Measurements from ENCODE around the gene TMEM232.

Gene TMEM232

GRCh38 chr5:110625376-110625999 is 101.0 kb downstream of the TMEM232 start:
- no peak for FAIRE-seq
- no peak for DNase-seq (ENCODE audit: insufficient read length, low spot score)
- TF ChIP-seq POLR2A (IDR thresholded peaks at IDR 0.05; ENCODE audit: low read depth, low read length) = no peak

- FAIRE-seq (no peak), DNase-seq (ENCODE audit: insufficient read length, low spot score) (no peak)
- TF ChIP-seq POLR2A (IDR thresholded peaks at IDR 0.05; ENCODE audit: low read depth, low read length) = no peak
Measured at GRCh38 chr5:110623874-110624273, 102.6 kb downstream of the TMEM232 start.

- TF ChIP-seq POLR2A (IDR thresholded peaks at IDR 0.05; ENCODE audit: low read depth, low read length) = no peak
- DNase-seq (ENCODE audit: insufficient read length, low spot score) (no peak), FAIRE-seq (no peak)
Measured at GRCh38 chr5:110618941-110619340, 107.5 kb downstream of the TMEM232 start.

- FAIRE-seq (no peak), DNase-seq (ENCODE audit: insufficient read length, low spot score) (no peak)
- TF ChIP-seq POLR2A (IDR thresholded peaks at IDR 0.05; ENCODE audit: low read depth, low read length) = no peak
Measured at GRCh38 chr5:110616009-110616408, 110.5 kb downstream of the TMEM232 start.

- TF ChIP-seq POLR2A (IDR thresholded peaks at IDR 0.05; ENCODE audit: low read depth, low read length) = no peak
- DNase-seq (ENCODE audit: insufficient read length, low spot score) = no peak
- FAIRE-seq = no peak
Measured at GRCh38 chr5:110612794-110613247, 113.7 kb downstream of the TMEM232 start.

GRCh38 chr5:110611817-110612216 is 114.7 kb downstream of the TMEM232 start:
- no peak for TF ChIP-seq POLR2A (IDR thresholded peaks at IDR 0.05; ENCODE audit: low read depth, low read length)
- FAIRE-seq = no peak

GRCh38 chr5:110594866-110595265 is 131.6 kb downstream of the TMEM232 start:
- no peak for FAIRE-seq
- DNase-seq (ENCODE audit: insufficient read length, low spot score) = no peak
- no peak for TF ChIP-seq POLR2A (IDR thresholded peaks at IDR 0.05; ENCODE audit: low read depth, low read length)

More at GRCh38 chr5:110611817-110612216, 114.7 kb downstream of the TMEM232 start:
- DNase-seq (ENCODE audit: insufficient read length, low spot score) = no peak

- DNase-seq (ENCODE audit: insufficient read length, low spot score) = no peak
- TF ChIP-seq POLR2A (IDR thresholded peaks at IDR 0.05; ENCODE audit: low read depth, low read length) = no peak
- peak; percentile 79 for FAIRE-seq
Measured at GRCh38 chr5:110590187-110590586, 136.3 kb downstream of the TMEM232 start.

- no peak for TF ChIP-seq POLR2A (IDR thresholded peaks at IDR 0.05; ENCODE audit: low read depth, low read length)
- DNase-seq (ENCODE audit: insufficient read length, low spot score) (no peak), FAIRE-seq (no peak)
Measured at GRCh38 chr5:110588286-110588980, 138.0 kb downstream of the TMEM232 start.

GRCh38 chr5:110580625-110581024 is 145.8 kb downstream of the TMEM232 start:
- FAIRE-seq = no peak
- TF ChIP-seq POLR2A (IDR thresholded peaks at IDR 0.05; ENCODE audit: low read depth, low read length) = no peak

GRCh38 chr5:110572729-110573128 is 153.7 kb downstream of the TMEM232 start:
- DNase-seq (ENCODE audit: insufficient read length, low spot score) (no peak), FAIRE-seq (no peak)
- no peak for TF ChIP-seq POLR2A (IDR thresholded peaks at IDR 0.05; ENCODE audit: low read depth, low read length)

More at GRCh38 chr5:110580625-110581024, 145.8 kb downstream of the TMEM232 start:
- no peak for DNase-seq (ENCODE audit: insufficient read length, low spot score)

- no peak for DNase-seq (ENCODE audit: insufficient read length, low spot score)
- TF ChIP-seq POLR2A (IDR thresholded peaks at IDR 0.05; ENCODE audit: low read depth, low read length) = no peak
- no peak for FAIRE-seq
Measured at GRCh38 chr5:110562191-110562590, 164.3 kb downstream of the TMEM232 start.

- FAIRE-seq (no peak), DNase-seq (ENCODE audit: insufficient read length, low spot score) (no peak)
- no peak for TF ChIP-seq POLR2A (IDR thresholded peaks at IDR 0.05; ENCODE audit: low read depth, low read length)
Measured at GRCh38 chr5:110561510-110561909, 165.0 kb downstream of the TMEM232 start.

- no peak for FAIRE-seq
- TF ChIP-seq POLR2A (IDR thresholded peaks at IDR 0.05; ENCODE audit: low read depth, low read length) = no peak
- DNase-seq (ENCODE audit: insufficient read length, low spot score) = no peak
Measured at GRCh38 chr5:110549301-110549700, 177.2 kb downstream of the TMEM232 start.

- no peak for TF ChIP-seq POLR2A (IDR thresholded peaks at IDR 0.05; ENCODE audit: low read depth, low read length)
- FAIRE-seq = no peak
- no peak for DNase-seq (ENCODE audit: insufficient read length, low spot score)
Measured at GRCh38 chr5:110548171-110548570, 178.3 kb downstream of the TMEM232 start.
